HK-2 (cell line): ENCODE results near the gene SETD6.
"Not testable (repeated sequence)": the region's sequence is repeated elsewhere in the genome, so short reads cannot be mapped to it uniquely, and the experiment has no call there.

Experiments used
- DNase-seq: peaks from one replicate; pipeline ENCODE4 v3.0.0-alpha.2; 2018; ENCODE audit not compliant: unreplicated experiment

SETD6 gene

GRCh38 chr16:58542291-58542690, 27.0 kb downstream of the SETD6 start:
- no peak for DNase-seq

- DNase-seq: no peak
Observed at GRCh38 chr16:58543685-58544084, 28.4 kb downstream of the SETD6 start.

- no peak for DNase-seq
Observed at GRCh38 chr16:58548378-58548777, 33.1 kb downstream of the SETD6 start.

- DNase-seq: no peak
Observed at GRCh38 chr16:58551496-58551895, 36.2 kb downstream of the SETD6 start.

- no peak for DNase-seq
Observed at GRCh38 chr16:58556678-58557077, 41.4 kb downstream of the SETD6 start.

- no peak for DNase-seq
Observed at GRCh38 chr16:58563235-58563634, 47.9 kb downstream of the SETD6 start.

GRCh38 chr16:58563775-58564174, 48.5 kb downstream of the SETD6 start:
- DNase-seq: no peak

- not testable (repeated sequence) for DNase-seq
Observed at GRCh38 chr16:58565697-58566096, 50.4 kb downstream of the SETD6 start.
